ENCODE data around the gene IFNB1. TPM values are rescaled to one million over a fixed set of nuclear protein-coding genes. Genes with fewer than 3 reads are reported as not detected.

Gene IFNB1
- total RNA-seq, 1 experiment from 2014 or later, result not detected

- POLR2A ChIA-PET, result no interaction called here
- DNase-seq (ENCODE audit: low read depth, low spot score), result no peak
- no peak overlapping the region for H3K27ac ChIP-seq (ENCODE audit: low read depth, low read length)
Observed at GRCh38 chr9:21075484-21075883, 2.3 kb downstream of the IFNB1 start.

More at GRCh38 chr9:21075484-21075883, 2.3 kb downstream of the IFNB1 start:
- intact Hi-C loops (cut with micrococcal nuclease), result no loop called here
- ChIA-PET RAD21 (ENCODE audit: low non-redundant PET in 1 of 2, low total read pairs in 2 of 2, uncharacterized antibody in 2 of 2, unreplicated experiment in 2 of 2) (no interaction called here), CTCF (interaction anchor here (1.4 kb wide), 1 partner anchor 35 kb away, joined by 3 read pairs; no protein-coding TSS in a partner anchor)
- Histone ChIP-seq H3K9me2 (ENCODE audit: insufficient read depth) (no peaks in the 10 kb centered on the region), H3K4me1 (ENCODE audit: control insufficient read depth in 1 of 2, insufficient read depth in 2 of 2, low read length in 2 of 2) (peaks cover 0 to under 1% of the 10 kb centered on the region in 2 experiments; a peak in 2 of 4 replicates), H3K27me3 (ENCODE audit: insufficient read depth, low read length) (no peaks in the 10 kb centered on the region), H4K20me1 (ENCODE audit: insufficient read depth) (no peaks in the 10 kb centered on the region), H3K4me3 (replicated peaks in 1 of 2; ENCODE audit: low read depth in 1 of 2, low read length in 2 of 2) (no peak overlapping the region), H3K36me3 (ENCODE audit: control insufficient read depth in 1 of 2, insufficient read depth in 2 of 2, low read length in 2 of 2) (no peaks in the 10 kb centered on the region), H3K79me2 (ENCODE audit: insufficient read depth, low read length) (no peaks in the 10 kb centered on the region), H3K4me2 (ENCODE audit: low read length) (no peak overlapping the region), H3K9ac (ENCODE audit: low read length) (no peak overlapping the region), H2AFZ (ENCODE audit: low read depth, low read length, poor library complexity, severe bottlenecking) (no peak overlapping the region), H3K9me3 (ENCODE audit: control insufficient read depth in 1 of 2, insufficient read depth in 1 of 2, low read depth in 1 of 2, low read length in 2 of 2) (no peaks in the 10 kb centered on the region)
- ATAC-seq, result no peak
- no peak for TF ChIP-seq SIN3A (IDR thresholded peaks at IDR 0.05; ENCODE audit: low read depth)
- no peak for TF ChIP-seq FOSL1 (IDR thresholded peaks at IDR 0.05; ENCODE audit: low read depth)
- TF ChIP-seq ZBTB33 (IDR thresholded peaks at IDR 0.05; ENCODE audit: extremely low read depth, insufficient replicate concordance, low read length), result no peak
- TF ChIP-seq SRF (IDR thresholded peaks at IDR 0.05; ENCODE audit: low read depth), result no peak
- TF ChIP-seq POLR2AphosphoS5 (IDR thresholded peaks at IDR 0.05; ENCODE audit: low read depth, low read length), result no peak
- TF ChIP-seq TCF7L2 (IDR thresholded peaks at IDR 0.05; ENCODE audit: borderline replicate concordance, extremely low read depth, insufficient read depth, insufficient read length), result no peak
- no peak for TF ChIP-seq YY1 (IDR thresholded peaks at IDR 0.05; ENCODE audit: extremely low read depth, insufficient replicate concordance, low read depth, low read length)
- TF ChIP-seq ZNF274 (IDR thresholded peaks at IDR 0.05; ENCODE audit: low read depth, low read length), result no peak
- TF ChIP-seq EGR1 (IDR thresholded peaks at IDR 0.05; ENCODE audit: low read depth), result no peak
- TF ChIP-seq JUND (IDR thresholded peaks at IDR 0.05), result no peak
- no peak for TF ChIP-seq CBX3 (IDR thresholded peaks at IDR 0.05; ENCODE audit: low read depth)
- no TSS peak for BruUV-seq (replicated peaks)
